Measurements from ENCODE around the gene S1PR3. TPM values are rescaled to one million over a fixed set of nuclear protein-coding genes. Genes with fewer than 3 reads are reported as not detected.

Gene S1PR3
- total RNA-seq, 1 experiment from 2014 or later: 8.4 TPM

- no peaks in the 10 kb centered on the region for H3F3A ChIP-seq (ENCODE audit: low read length, unreplicated experiment)
- BruUV-seq (replicated peaks): no TSS peak
- H3K9ac ChIP-seq (ENCODE audit: low read length): no peak overlapping the region
- H3K4me1 ChIP-seq (ENCODE audit: insufficient read depth, low read length): no peaks in the 10 kb centered on the region
- H3K36me3 ChIP-seq (ENCODE audit: low read depth, low read length): no peaks in the 10 kb centered on the region
- H3K4me2 ChIP-seq (ENCODE audit: low read length): no peak overlapping the region
- intact Hi-C loops (cut with micrococcal nuclease): loop anchor here (10.0 kb wide), 1 partner anchor 245 kb away; no protein-coding TSS in a partner anchor
- no peaks in the 10 kb centered on the region for H3K9me3 ChIP-seq (ENCODE audit: low read length)
- ChIA-PET POLR2A (ENCODE audit: unreplicated experiment) (no interaction called here), CTCF (no interaction called here)
- no peaks in the 10 kb centered on the region for H3K9me2 ChIP-seq (replicated peaks; ENCODE audit: low read length)
- TF ChIP-seq EZH2 (IDR thresholded peaks at IDR 0.05; ENCODE audit: low read length, unreplicated experiment): no peak
- TF ChIP-seq, protein P1, sequence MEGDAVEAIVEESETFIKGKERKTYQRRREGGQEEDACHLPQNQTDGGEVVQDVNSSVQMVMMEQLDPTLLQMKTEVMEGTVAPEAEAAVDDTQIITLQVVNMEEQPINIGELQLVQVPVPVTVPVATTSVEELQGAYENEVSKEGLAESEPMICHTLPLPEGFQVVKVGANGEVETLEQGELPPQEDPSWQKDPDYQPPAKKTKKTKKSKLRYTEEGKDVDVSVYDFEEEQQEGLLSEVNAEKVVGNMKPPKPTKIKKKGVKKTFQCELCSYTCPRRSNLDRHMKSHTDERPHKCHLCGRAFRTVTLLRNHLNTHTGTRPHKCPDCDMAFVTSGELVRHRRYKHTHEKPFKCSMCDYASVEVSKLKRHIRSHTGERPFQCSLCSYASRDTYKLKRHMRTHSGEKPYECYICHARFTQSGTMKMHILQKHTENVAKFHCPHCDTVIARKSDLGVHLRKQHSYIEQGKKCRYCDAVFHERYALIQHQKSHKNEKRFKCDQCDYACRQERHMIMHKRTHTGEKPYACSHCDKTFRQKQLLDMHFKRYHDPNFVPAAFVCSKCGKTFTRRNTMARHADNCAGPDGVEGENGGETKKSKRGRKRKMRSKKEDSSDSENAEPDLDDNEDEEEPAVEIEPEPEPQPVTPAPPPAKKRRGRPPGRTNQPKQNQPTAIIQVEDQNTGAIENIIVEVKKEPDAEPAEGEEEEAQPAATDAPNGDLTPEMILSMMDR (conservative IDR thresholded peaks at IDR 0.05; ENCODE audit: low read depth, low read length): no peak
- TF ChIP-seq EZH2phosphoT487 (IDR thresholded peaks at IDR 0.05; ENCODE audit: borderline replicate concordance, low read length): no peak
- H2AFZ ChIP-seq (ENCODE audit: low read length): no peak overlapping the region
- no peak overlapping the region for H3K4me3 ChIP-seq (ENCODE audit: low read length)
- no peaks in the 10 kb centered on the region for H3K79me2 ChIP-seq (ENCODE audit: low read length)
- DNase-seq (no peak), ATAC-seq (no peak)
- H3K27ac ChIP-seq (ENCODE audit: low read length): no peak overlapping the region
- no peaks in the 10 kb centered on the region for H3K27me3 ChIP-seq (ENCODE audit: low read length)
- no peaks in the 10 kb centered on the region for H4K20me1 ChIP-seq (ENCODE audit: low read length)
Measured at GRCh38 chr9:89029788-89030187, 38.5 kb downstream of the S1PR3 start.

GRCh38 chr9:89032173-89032572, 40.9 kb downstream of the S1PR3 start:
- no peaks in the 10 kb centered on the region for H3K9me2 ChIP-seq (replicated peaks; ENCODE audit: low read length)
- DNase-seq: no peak
- no peaks in the 10 kb centered on the region for H3K36me3 ChIP-seq (ENCODE audit: low read depth, low read length)
- ATAC-seq: no peak
- H3K4me3 ChIP-seq (ENCODE audit: low read length): no peak overlapping the region
- no peak for TF ChIP-seq EZH2 (IDR thresholded peaks at IDR 0.05; ENCODE audit: low read length, unreplicated experiment)
- TF ChIP-seq EZH2phosphoT487 (IDR thresholded peaks at IDR 0.05; ENCODE audit: borderline replicate concordance, low read length): no peak
- TF ChIP-seq, protein P1 (conservative IDR thresholded peaks at IDR 0.05; ENCODE audit: low read depth, low read length): no peak
- no peak overlapping the region for H3K9ac ChIP-seq (ENCODE audit: low read length)
- CTCF ChIA-PET: no interaction called here
- H2AFZ ChIP-seq (ENCODE audit: low read length): no peak overlapping the region
- no peaks in the 10 kb centered on the region for H3F3A ChIP-seq (ENCODE audit: low read length, unreplicated experiment)
- BruUV-seq (replicated peaks): no TSS peak
- H3K27me3 ChIP-seq (ENCODE audit: low read length): no peaks in the 10 kb centered on the region
- POLR2A ChIA-PET (ENCODE audit: unreplicated experiment): no interaction called here
- intact Hi-C loops (cut with micrococcal nuclease): no loop called here
- H3K4me1 ChIP-seq (ENCODE audit: insufficient read depth, low read length): no peaks in the 10 kb centered on the region
- no peak overlapping the region for H3K4me2 ChIP-seq (ENCODE audit: low read length)
- H3K79me2 ChIP-seq (ENCODE audit: low read length): no peaks in the 10 kb centered on the region
- no peaks in the 10 kb centered on the region for H3K9me3 ChIP-seq (ENCODE audit: low read length)
- H4K20me1 ChIP-seq (ENCODE audit: low read length): no peaks in the 10 kb centered on the region
- H3K27ac ChIP-seq (ENCODE audit: low read length): no peak overlapping the region

- BruUV-seq (replicated peaks): no TSS peak
- CTCF ChIA-PET: no interaction called here
Measured at GRCh38 chr9:89032661-89033060, 41.4 kb downstream of the S1PR3 start.

More at GRCh38 chr9:89032661-89033060, 41.4 kb downstream of the S1PR3 start:
- no peak overlapping the region for H3K27ac ChIP-seq (ENCODE audit: low read length)
- H3K9ac ChIP-seq (ENCODE audit: low read length): no peak overlapping the region
- H3K27me3 ChIP-seq (ENCODE audit: low read length): no peaks in the 10 kb centered on the region
- H2AFZ ChIP-seq (ENCODE audit: low read length): no peak overlapping the region
- H3K9me2 ChIP-seq (replicated peaks; ENCODE audit: low read length): no peaks in the 10 kb centered on the region
- no peaks in the 10 kb centered on the region for H3F3A ChIP-seq (ENCODE audit: low read length, unreplicated experiment)
- intact Hi-C loops (cut with micrococcal nuclease): no loop called here
- DNase-seq (no peak), ATAC-seq (no peak)
- H3K4me1 ChIP-seq (ENCODE audit: insufficient read depth, low read length): no peaks in the 10 kb centered on the region
- no peaks in the 10 kb centered on the region for H4K20me1 ChIP-seq (ENCODE audit: low read length)
- H3K36me3 ChIP-seq (ENCODE audit: low read depth, low read length): no peaks in the 10 kb centered on the region
- H3K4me3 ChIP-seq (ENCODE audit: low read length): no peak overlapping the region
- no peak overlapping the region for H3K4me2 ChIP-seq (ENCODE audit: low read length)
- H3K9me3 ChIP-seq (ENCODE audit: low read length): no peaks in the 10 kb centered on the region
- no peaks in the 10 kb centered on the region for H3K79me2 ChIP-seq (ENCODE audit: low read length)
- TF ChIP-seq, protein P1 (conservative IDR thresholded peaks at IDR 0.05; ENCODE audit: low read depth, low read length): no peak
- TF ChIP-seq EZH2 (IDR thresholded peaks at IDR 0.05; ENCODE audit: low read length, unreplicated experiment): no peak
- no peak for TF ChIP-seq EZH2phosphoT487 (IDR thresholded peaks at IDR 0.05; ENCODE audit: borderline replicate concordance, low read length)
- POLR2A ChIA-PET (ENCODE audit: unreplicated experiment): no interaction called here
